Fibroblast of lung (primary cell): ENCODE data around the gene ANKRD28. TPM values are rescaled to one million over a fixed set of nuclear protein-coding genes. Genes with fewer than 3 reads are reported as not detected.

Experiments
- DNase-seq, 2 donors: peaks; one replicate each; pipeline versions ENCODE4 v3.0.0 to v3.0.0-alpha.2; 2010; ENCODE audit warnings: low read depth in 2 of 2
- H2AFZ ChIP-seq: 2 replicates; pipeline ENCODE4 v1.5.1; 2012; ENCODE audit warnings: low read length, control low read depth, inconsistent platforms
- H3K27ac ChIP-seq: 2 replicates; pipeline ENCODE4 v1.5.1; 2011; ENCODE audit warnings: low read length, control low read depth; ENCODE audit not compliant: insufficient read depth
- H3K27me3 ChIP-seq: 2 replicates; pipeline ENCODE4 v1.5.1; 2011; ENCODE audit warnings: mild to moderate bottlenecking, low read length; ENCODE audit not compliant: control insufficient read depth, insufficient read depth
- H3K36me3 ChIP-seq: 2 replicates; pipeline ENCODE4 v1.5.1; 2011; ENCODE audit warnings: low read length; ENCODE audit not compliant: control insufficient read depth, insufficient read depth
- H3K4me1 ChIP-seq: 2 replicates; pipeline ENCODE4 v1.5.1; 2011; ENCODE audit warnings: low read length; ENCODE audit not compliant: control insufficient read depth, insufficient read depth; ENCODE audit errors: extremely low read depth
- H3K4me2 ChIP-seq: 2 replicates; pipeline ENCODE4 v1.5.1; 2011; ENCODE audit warnings: low read length, control low read depth; ENCODE audit not compliant: insufficient read depth; ENCODE audit errors: extremely low read depth
- H3K4me3 ChIP-seq, 4 experiments: fragments of 200-600 bp in 1 of 4; sonication (generic) in 1 of 4; replicated peaks in 1 of 4; 2 replicates each; pipeline ENCODE4 v1.5.1; 2011 to 2016; ENCODE audit warnings: low read length in 4 of 4, low read depth in 3 of 4, mild to moderate bottlenecking in 3 of 4, control low read depth in 2 of 4, inconsistent platforms in 1 of 4, mixed read lengths in 1 of 4; ENCODE audit not compliant: insufficient read depth in 1 of 4; ENCODE audit errors: control extremely low read depth in 1 of 4
- H3K79me2 ChIP-seq: 2 replicates; pipeline ENCODE4 v1.5.1; 2012; ENCODE audit warnings: mild to moderate bottlenecking, low read length, inconsistent platforms; ENCODE audit not compliant: control insufficient read depth, insufficient read depth
- H3K9ac ChIP-seq: 2 replicates; pipeline ENCODE4 v1.5.1; 2011; ENCODE audit warnings: mild to moderate bottlenecking, low read length, control low read depth; ENCODE audit not compliant: insufficient read depth
- H3K9me3 ChIP-seq: 2 replicates; pipeline ENCODE4 v1.5.1; 2012; ENCODE audit warnings: low read depth, low read length; ENCODE audit not compliant: control insufficient read depth, insufficient read depth
- H4K20me1 ChIP-seq: 2 replicates; pipeline ENCODE4 v1.5.1; 2011; ENCODE audit warnings: low read length; ENCODE audit not compliant: control insufficient read depth, insufficient read depth; ENCODE audit errors: extremely low read depth
- EZH2 ChIP-seq: IDR thresholded peaks from 2 replicates; pipeline ENCODE4 v1.5.1; 2012; ENCODE audit warnings: low read length, control low read depth, mild to moderate bottlenecking; ENCODE audit errors: missing control alignments
- polyA plus RNA-seq, 2 donors: library from polyadenylated mRNA; depleted of rRNA in 1 of 2; stranded (reverse) in 1 of 2; unstranded in 1 of 2; fragments of >200 nt; gene quantifications; 2 replicates each; pipeline ENCODE4 v1.2.1, GENCODE V29; 2011 to 2012; ENCODE audit warnings: missing spikeins in 1 of 2
- total RNA-seq: library from RNA; depleted of rRNA; stranded (reverse); fragments of >200 nt; gene quantifications from 2 replicates; pipeline ENCODE4 v1.2.1, GENCODE V29; 2014
- TF ChIP-seq, protein P1 (sequence below), 2 donors: IDR thresholded peaks in 1 of 2; conservative IDR thresholded peaks in 1 of 2; 1 replicate in 1 of 2; 2 replicates in 1 of 2; pipeline ENCODE4 v1.5.1; 2011 to 2012; ENCODE audit warnings: low read length in 2 of 2, control low read depth in 1 of 2, inconsistent platforms in 1 of 2, low read depth in 1 of 2, mild to moderate bottlenecking in 1 of 2

The ANKRD28 gene
- total and polyA plus RNA-seq, 2 donors (not counting 1 experiment from before 2014, with no cell fraction given), result 82.3 to 222 TPM

DNA sequence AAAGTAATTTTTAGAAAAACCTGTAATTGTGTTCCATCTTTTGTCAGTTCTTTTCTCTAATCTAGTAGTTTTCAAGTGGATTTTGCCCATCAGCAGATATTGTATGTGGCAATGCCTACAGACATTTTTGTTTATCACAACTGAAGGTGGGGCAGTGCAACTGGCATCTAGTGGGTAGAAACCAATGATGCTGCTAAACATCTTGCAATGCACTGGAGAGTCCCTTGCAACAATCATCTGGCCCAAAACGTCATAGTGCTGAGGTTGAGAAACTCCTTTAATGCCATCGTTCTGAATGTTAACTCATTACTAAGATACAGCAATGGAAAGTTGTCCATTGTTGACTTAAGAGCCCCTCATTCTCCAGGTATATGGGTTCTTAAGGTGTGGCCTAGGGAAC lies 116.1 kb downstream of the ANKRD28 start:
- Histone ChIP-seq H3K36me3 (peaks cover 18% of the 10 kb centered on the region), H3K79me2 (no peaks in the 10 kb centered on the region), H2AFZ (no peak overlapping the region), H4K20me1 (no peaks in the 10 kb centered on the region), H3K27ac (no peak overlapping the region), H3K9ac (no peak overlapping the region), H3K27me3 (no peaks in the 10 kb centered on the region), H3K9me3 (no peaks in the 10 kb centered on the region), H3K4me2 (no peak overlapping the region), H3K4me3 (no peak overlapping the region), H3K4me1 (peaks cover 3% of the 10 kb centered on the region)
- TF ChIP-seq EZH2, result no peak
- TF ChIP-seq, protein P1, sequence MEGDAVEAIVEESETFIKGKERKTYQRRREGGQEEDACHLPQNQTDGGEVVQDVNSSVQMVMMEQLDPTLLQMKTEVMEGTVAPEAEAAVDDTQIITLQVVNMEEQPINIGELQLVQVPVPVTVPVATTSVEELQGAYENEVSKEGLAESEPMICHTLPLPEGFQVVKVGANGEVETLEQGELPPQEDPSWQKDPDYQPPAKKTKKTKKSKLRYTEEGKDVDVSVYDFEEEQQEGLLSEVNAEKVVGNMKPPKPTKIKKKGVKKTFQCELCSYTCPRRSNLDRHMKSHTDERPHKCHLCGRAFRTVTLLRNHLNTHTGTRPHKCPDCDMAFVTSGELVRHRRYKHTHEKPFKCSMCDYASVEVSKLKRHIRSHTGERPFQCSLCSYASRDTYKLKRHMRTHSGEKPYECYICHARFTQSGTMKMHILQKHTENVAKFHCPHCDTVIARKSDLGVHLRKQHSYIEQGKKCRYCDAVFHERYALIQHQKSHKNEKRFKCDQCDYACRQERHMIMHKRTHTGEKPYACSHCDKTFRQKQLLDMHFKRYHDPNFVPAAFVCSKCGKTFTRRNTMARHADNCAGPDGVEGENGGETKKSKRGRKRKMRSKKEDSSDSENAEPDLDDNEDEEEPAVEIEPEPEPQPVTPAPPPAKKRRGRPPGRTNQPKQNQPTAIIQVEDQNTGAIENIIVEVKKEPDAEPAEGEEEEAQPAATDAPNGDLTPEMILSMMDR (conservative IDR thresholded peaks at IDR 0.05 in 1 of 2, IDR thresholded peaks at IDR 0.05 in 1 of 2; ENCODE audit: low read depth in 1 of 2, low read length in 2 of 2), result no peak
- no peak for DNase-seq

DNA sequence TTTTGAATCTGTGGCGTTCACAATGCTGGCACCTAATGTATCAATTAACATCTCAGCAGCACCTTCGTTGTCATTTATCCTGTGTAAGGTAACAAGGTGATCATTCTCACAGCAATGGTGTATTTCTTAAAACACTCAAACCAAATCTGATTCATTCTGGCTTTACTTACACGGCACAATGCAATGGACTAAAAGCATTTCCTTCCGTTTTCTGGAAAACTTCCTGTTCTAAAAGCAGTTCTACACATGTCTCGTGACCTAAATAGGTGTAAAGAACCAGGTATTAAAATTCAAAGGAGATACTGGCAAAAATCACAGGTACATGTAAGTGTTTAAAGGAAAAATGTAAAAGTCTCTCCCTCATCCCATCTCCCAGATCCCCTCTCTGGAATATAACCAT lies 118.5 kb downstream of the ANKRD28 start:
- Histone ChIP-seq H3K9me3 (no peaks in the 10 kb centered on the region), H2AFZ (no peak overlapping the region), H3K27ac (no peak overlapping the region), H3K9ac (no peak overlapping the region), H3K79me2 (no peaks in the 10 kb centered on the region), H3K27me3 (no peaks in the 10 kb centered on the region), H3K4me1 (peaks cover 3% of the 10 kb centered on the region), H3K4me2 (no peak overlapping the region), H3K36me3 (peaks cover 5% of the 10 kb centered on the region), H4K20me1 (no peaks in the 10 kb centered on the region), H3K4me3 (no peak overlapping the region)
- no peak for DNase-seq
- TF ChIP-seq, protein P1 (conservative IDR thresholded peaks at IDR 0.05 in 1 of 2, IDR thresholded peaks at IDR 0.05 in 1 of 2; ENCODE audit: low read depth in 1 of 2, low read length in 2 of 2), result no peak
- no peak for TF ChIP-seq EZH2

DNA sequence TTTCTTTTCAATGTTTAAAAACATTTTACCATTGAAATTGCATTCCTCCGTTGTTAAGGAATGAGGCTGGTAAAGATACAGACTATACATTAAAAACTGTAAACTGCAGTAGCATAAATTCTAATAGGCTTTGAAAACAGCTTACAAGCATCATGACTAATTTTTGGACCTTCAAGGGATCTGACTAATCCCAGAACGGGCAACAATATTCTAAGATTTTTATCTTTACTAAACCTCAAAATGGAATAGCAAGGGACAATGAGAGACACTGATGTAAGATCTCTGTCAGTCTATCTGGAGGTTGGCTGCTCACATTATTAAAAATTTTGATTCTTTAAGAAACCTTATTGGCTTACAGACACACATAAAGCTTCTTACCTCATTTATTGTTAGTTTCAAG lies 121.5 kb downstream of the ANKRD28 start:
- Histone ChIP-seq H2AFZ (no peak overlapping the region), H3K9ac (no peak overlapping the region), H4K20me1 (no peaks in the 10 kb centered on the region), H3K4me3 (no peak overlapping the region), H3K36me3 (peaks cover 5% of the 10 kb centered on the region), H3K4me1 (no peaks in the 10 kb centered on the region), H3K27me3 (no peaks in the 10 kb centered on the region), H3K4me2 (no peak overlapping the region), H3K27ac (no peak overlapping the region), H3K9me3 (no peaks in the 10 kb centered on the region), H3K79me2 (no peaks in the 10 kb centered on the region)
- TF ChIP-seq EZH2, result no peak
- TF ChIP-seq, protein P1 (conservative IDR thresholded peaks at IDR 0.05 in 1 of 2, IDR thresholded peaks at IDR 0.05 in 1 of 2; ENCODE audit: low read depth in 1 of 2, low read length in 2 of 2), result no peak
- no peak for DNase-seq
